Cardiac fibroblast (primary cell): ENCODE data around the gene TMIGD2.

Experiments used
- DNase-seq, 2 donors: peaks; one replicate each; pipeline versions ENCODE4 v3.0.0 to v3.0.0-alpha.2; 2010; ENCODE audit warnings: low read depth in 2 of 2
- H3K4me3 ChIP-seq, 2 donors: replicated peaks in 1 of 2; 1 replicate in 1 of 2; 2 replicates in 1 of 2; pipeline ENCODE4 v1.5.1; 2011; ENCODE audit warnings: low read depth in 2 of 2, low read length in 2 of 2, mild to moderate bottlenecking in 2 of 2, moderate library complexity in 1 of 2
- CTCF ChIP-seq: IDR thresholded peaks from one replicate; pipeline ENCODE4 v1.5.1; 2011; ENCODE audit warnings: low read depth, mild to moderate bottlenecking, low read length, inconsistent platforms

The TMIGD2 gene

DNA sequence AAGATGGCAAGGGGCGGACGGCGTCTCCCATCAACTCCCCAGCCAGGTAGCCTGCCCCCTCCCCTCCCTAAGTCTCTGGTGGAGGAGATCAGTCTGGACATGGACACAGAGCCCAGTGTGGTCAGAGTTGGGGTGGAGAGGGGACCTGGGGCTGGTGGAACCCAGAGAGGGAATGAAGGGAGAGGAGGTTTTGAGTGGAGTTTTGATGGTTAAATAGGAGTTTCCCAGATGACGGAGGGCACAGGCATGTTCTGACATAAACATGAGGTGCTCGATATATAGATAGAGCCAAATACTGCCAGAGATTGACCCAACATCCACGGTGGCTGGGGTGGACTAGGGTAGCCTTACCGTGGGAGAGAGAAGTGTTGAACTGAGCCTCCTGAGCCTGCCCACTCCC lies 16.3 kb upstream of the TMIGD2 start:
- no peak for TF ChIP-seq CTCF
- no peak for DNase-seq
- no peak overlapping the region for H3K4me3 ChIP-seq

GRCh38 chr19:4316956-4317355 lies 14.8 kb upstream of the TMIGD2 start:
- TF ChIP-seq CTCF: no peak
- peak in 1 of 2 donors; percentile 22 for DNase-seq
- H3K4me3 ChIP-seq: no peak overlapping the region

- TF ChIP-seq CTCF: no peak
These were observed 11.8 kb upstream of the TMIGD2 start for GRCh38 chr19:4313847-4314490.

GRCh38 chr19:4310247-4311121 lies 8.3 kb upstream of the TMIGD2 start:
- peak in 1 of 2 donors; percentile 10 for DNase-seq

More at GRCh38 chr19:4313847-4314490, 11.8 kb upstream of the TMIGD2 start:
- DNase-seq: peak in 1 of 2 donors; percentile 28
- no peak overlapping the region for H3K4me3 ChIP-seq

GRCh38 chr19:4305659-4306058 lies 3.5 kb upstream of the TMIGD2 start:
- no peak for TF ChIP-seq CTCF

More at GRCh38 chr19:4310247-4311121, 8.3 kb upstream of the TMIGD2 start:
- no peak overlapping the region for H3K4me3 ChIP-seq
- TF ChIP-seq CTCF: no peak

GRCh38 chr19:4305257-4305612 lies 3.0 kb upstream of the TMIGD2 start:
- no peak for DNase-seq
- TF ChIP-seq CTCF: no peak
- H3K4me3 ChIP-seq: no peak overlapping the region

More at GRCh38 chr19:4305659-4306058, 3.5 kb upstream of the TMIGD2 start:
- DNase-seq: no peak
- no peak overlapping the region for H3K4me3 ChIP-seq
